Measurements from ENCODE around the gene SYNPO. TPM values are rescaled to one million over a fixed set of nuclear protein-coding genes. Genes with fewer than 3 reads are reported as not detected.

The SYNPO gene
- total and polyA plus RNA-seq, 2 donors (not counting 1 experiment from before 2014, with no cell fraction given), result 6.6 to 9.8 TPM

DNA sequence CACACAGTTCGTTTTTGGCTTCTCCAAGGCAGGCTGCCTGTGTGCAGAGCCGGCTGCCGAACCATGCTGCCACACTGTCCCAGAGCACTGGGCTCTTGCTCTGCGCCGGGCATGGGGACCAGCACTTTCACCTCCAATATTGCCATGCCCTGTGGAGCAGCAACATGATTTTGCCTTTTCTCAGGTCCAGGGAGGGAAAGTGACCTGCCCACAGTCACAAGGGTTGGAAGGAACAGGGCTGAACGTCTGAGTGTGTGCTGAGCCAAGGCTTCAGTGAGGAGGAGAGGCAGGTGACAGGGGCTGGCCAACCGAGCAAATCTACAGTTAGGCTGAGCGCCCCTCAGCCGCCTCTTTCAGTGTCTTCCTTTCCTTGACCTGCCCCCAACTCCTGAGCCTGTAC is 34.0 kb upstream of the SYNPO start:
- H3K4me3 ChIP-seq (replicated peaks in 1 of 4; ENCODE audit: control extremely low read depth in 1 of 4, insufficient read depth in 1 of 4, low read depth in 3 of 4, low read length in 4 of 4), result no peak overlapping the region
- no peaks in the 10 kb centered on the region for H3K9me3 ChIP-seq (ENCODE audit: control insufficient read depth, insufficient read depth, low read depth, low read length)
- peaks cover 2% of the 10 kb centered on the region for H3K27me3 ChIP-seq (ENCODE audit: control insufficient read depth, insufficient read depth, low read length)
- H4K20me1 ChIP-seq (ENCODE audit: control insufficient read depth, extremely low read depth, insufficient read depth, low read length), result no peaks in the 10 kb centered on the region
- H3K79me2 ChIP-seq (ENCODE audit: control insufficient read depth, insufficient read depth, low read length), result no peaks in the 10 kb centered on the region
- no peaks in the 10 kb centered on the region for H3K4me1 ChIP-seq (ENCODE audit: control insufficient read depth, extremely low read depth, insufficient read depth, low read length)
- no peak for DNase-seq (ENCODE audit: low read depth in 2 of 2)
- H2AFZ ChIP-seq (ENCODE audit: low read length), result no peak overlapping the region
- no peak overlapping the region for H3K4me2 ChIP-seq (ENCODE audit: extremely low read depth, insufficient read depth, low read length)
- H3K9ac ChIP-seq (ENCODE audit: insufficient read depth, low read length), result no peak overlapping the region
- no peaks in the 10 kb centered on the region for H3K36me3 ChIP-seq (ENCODE audit: control insufficient read depth, insufficient read depth, low read length)
- TF ChIP-seq, protein P1, sequence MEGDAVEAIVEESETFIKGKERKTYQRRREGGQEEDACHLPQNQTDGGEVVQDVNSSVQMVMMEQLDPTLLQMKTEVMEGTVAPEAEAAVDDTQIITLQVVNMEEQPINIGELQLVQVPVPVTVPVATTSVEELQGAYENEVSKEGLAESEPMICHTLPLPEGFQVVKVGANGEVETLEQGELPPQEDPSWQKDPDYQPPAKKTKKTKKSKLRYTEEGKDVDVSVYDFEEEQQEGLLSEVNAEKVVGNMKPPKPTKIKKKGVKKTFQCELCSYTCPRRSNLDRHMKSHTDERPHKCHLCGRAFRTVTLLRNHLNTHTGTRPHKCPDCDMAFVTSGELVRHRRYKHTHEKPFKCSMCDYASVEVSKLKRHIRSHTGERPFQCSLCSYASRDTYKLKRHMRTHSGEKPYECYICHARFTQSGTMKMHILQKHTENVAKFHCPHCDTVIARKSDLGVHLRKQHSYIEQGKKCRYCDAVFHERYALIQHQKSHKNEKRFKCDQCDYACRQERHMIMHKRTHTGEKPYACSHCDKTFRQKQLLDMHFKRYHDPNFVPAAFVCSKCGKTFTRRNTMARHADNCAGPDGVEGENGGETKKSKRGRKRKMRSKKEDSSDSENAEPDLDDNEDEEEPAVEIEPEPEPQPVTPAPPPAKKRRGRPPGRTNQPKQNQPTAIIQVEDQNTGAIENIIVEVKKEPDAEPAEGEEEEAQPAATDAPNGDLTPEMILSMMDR (conservative IDR thresholded peaks at IDR 0.05 in 1 of 2, IDR thresholded peaks at IDR 0.05 in 1 of 2; ENCODE audit: low read depth in 1 of 2, low read length in 2 of 2), result no peak
- no peak for TF ChIP-seq EZH2 (IDR thresholded peaks at IDR 0.05; ENCODE audit: low read length, missing control alignments)
- H3K27ac ChIP-seq (ENCODE audit: insufficient read depth, low read length), result no peak overlapping the region

DNA sequence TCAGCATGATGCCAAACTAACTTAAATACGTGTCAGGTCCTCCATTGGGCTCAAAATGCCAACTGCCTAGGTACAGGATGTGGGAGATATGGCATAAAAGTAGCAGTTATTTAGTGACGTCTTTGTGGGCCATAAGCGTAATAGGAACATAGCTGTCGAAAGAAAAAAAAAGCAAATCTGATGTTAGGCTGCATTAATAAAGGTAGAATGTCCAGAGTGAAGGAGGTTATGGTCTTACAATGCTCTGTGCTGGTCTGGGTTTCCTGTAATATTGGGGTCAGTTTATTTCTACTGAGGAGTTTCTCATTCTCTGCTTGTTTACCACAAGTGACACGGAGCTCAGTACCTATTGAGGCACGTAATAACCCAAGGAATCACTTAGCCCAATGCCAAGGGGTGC is 33.4 kb upstream of the SYNPO start:
- no peak overlapping the region for H3K9ac ChIP-seq (ENCODE audit: insufficient read depth, low read length)
- peaks cover 2% of the 10 kb centered on the region for H3K27me3 ChIP-seq (ENCODE audit: control insufficient read depth, insufficient read depth, low read length)
- H3K79me2 ChIP-seq (ENCODE audit: control insufficient read depth, insufficient read depth, low read length), result no peaks in the 10 kb centered on the region
- no peaks in the 10 kb centered on the region for H3K4me1 ChIP-seq (ENCODE audit: control insufficient read depth, extremely low read depth, insufficient read depth, low read length)
- no peak overlapping the region for H3K4me2 ChIP-seq (ENCODE audit: extremely low read depth, insufficient read depth, low read length)
- H3K9me3 ChIP-seq (ENCODE audit: control insufficient read depth, insufficient read depth, low read depth, low read length), result no peaks in the 10 kb centered on the region
- DNase-seq (ENCODE audit: low read depth in 2 of 2), result no peak
- TF ChIP-seq, protein P1 (conservative IDR thresholded peaks at IDR 0.05 in 1 of 2, IDR thresholded peaks at IDR 0.05 in 1 of 2; ENCODE audit: low read depth in 1 of 2, low read length in 2 of 2), result no peak
- no peak for TF ChIP-seq EZH2 (IDR thresholded peaks at IDR 0.05; ENCODE audit: low read length, missing control alignments)
- H4K20me1 ChIP-seq (ENCODE audit: control insufficient read depth, extremely low read depth, insufficient read depth, low read length), result no peaks in the 10 kb centered on the region
- no peak overlapping the region for H3K27ac ChIP-seq (ENCODE audit: insufficient read depth, low read length)
- no peak overlapping the region for H2AFZ ChIP-seq (ENCODE audit: low read length)
- no peak overlapping the region for H3K4me3 ChIP-seq (replicated peaks in 1 of 4; ENCODE audit: control extremely low read depth in 1 of 4, insufficient read depth in 1 of 4, low read depth in 3 of 4, low read length in 4 of 4)
- H3K36me3 ChIP-seq (ENCODE audit: control insufficient read depth, insufficient read depth, low read length), result no peaks in the 10 kb centered on the region

DNA sequence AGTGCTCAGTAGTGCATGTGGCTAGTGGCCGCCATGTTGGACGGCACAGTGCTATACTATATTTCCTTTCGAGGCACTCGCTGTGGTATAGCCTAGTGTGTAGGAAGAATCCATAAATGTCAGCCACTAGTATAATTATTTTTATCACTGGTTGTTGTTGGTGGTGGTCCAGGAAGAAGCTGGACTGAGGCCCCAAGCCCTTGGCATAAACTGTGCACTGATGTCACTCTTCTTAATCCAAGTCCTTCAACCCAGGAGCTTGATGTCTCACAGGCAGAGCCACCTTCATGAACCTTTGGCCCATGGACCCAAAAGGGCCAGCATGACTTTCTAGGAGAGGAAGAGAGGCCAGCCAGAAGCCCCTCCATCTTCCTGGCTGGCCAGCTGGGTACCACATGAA is 32.5 kb upstream of the SYNPO start:
- H3K36me3 ChIP-seq (ENCODE audit: control insufficient read depth, insufficient read depth, low read length), result no peaks in the 10 kb centered on the region
- H3K4me2 ChIP-seq (ENCODE audit: extremely low read depth, insufficient read depth, low read length), result no peak overlapping the region
- no peaks in the 10 kb centered on the region for H3K79me2 ChIP-seq (ENCODE audit: control insufficient read depth, insufficient read depth, low read length)
- TF ChIP-seq EZH2 (IDR thresholded peaks at IDR 0.05; ENCODE audit: low read length, missing control alignments), result no peak
- TF ChIP-seq, protein P1 (conservative IDR thresholded peaks at IDR 0.05 in 1 of 2, IDR thresholded peaks at IDR 0.05 in 1 of 2; ENCODE audit: low read depth in 1 of 2, low read length in 2 of 2), result no peak
- no peaks in the 10 kb centered on the region for H4K20me1 ChIP-seq (ENCODE audit: control insufficient read depth, extremely low read depth, insufficient read depth, low read length)
- no peak overlapping the region for H3K27ac ChIP-seq (ENCODE audit: insufficient read depth, low read length)
- no peak overlapping the region for H3K9ac ChIP-seq (ENCODE audit: insufficient read depth, low read length)
- no peak for DNase-seq (ENCODE audit: low read depth in 2 of 2)
- H3K9me3 ChIP-seq (ENCODE audit: control insufficient read depth, insufficient read depth, low read depth, low read length), result no peaks in the 10 kb centered on the region
- no peak overlapping the region for H3K4me3 ChIP-seq (replicated peaks in 1 of 4; ENCODE audit: control extremely low read depth in 1 of 4, insufficient read depth in 1 of 4, low read depth in 3 of 4, low read length in 4 of 4)
- H3K27me3 ChIP-seq (ENCODE audit: control insufficient read depth, insufficient read depth, low read length), result peaks cover 2% of the 10 kb centered on the region
- no peaks in the 10 kb centered on the region for H3K4me1 ChIP-seq (ENCODE audit: control insufficient read depth, extremely low read depth, insufficient read depth, low read length)
- no peak overlapping the region for H2AFZ ChIP-seq (ENCODE audit: low read length)

All from fibroblast of lung (primary cell).